Right lobe of liver (tissue), 6 donors: ENCODE measurements around the gene ALOX15. TPM values are rescaled to one million over a fixed set of nuclear protein-coding genes. Genes with fewer than 3 reads are reported as not detected.
A peak's percentile ranks its signal among the peaks of the same experiment; 100 is the strongest.
"Not testable (repeated sequence)": the region's sequence is repeated elsewhere in the genome, so short reads cannot be mapped to it uniquely, and the experiment has no call there.

Experiments
- ATAC-seq, 4 donors: fragments of 200-7000 bp; cut with Tn5 transposase; one replicate each; pipeline ENCODE4 v1.9.1; 2020; ENCODE audit warnings: mild to moderate bottlenecking in 4 of 4, moderate library complexity in 4 of 4
- DNase-seq, 3 donors: peaks; one replicate each; pipeline ENCODE4 v3.0.0-alpha.2; 2020
- H3K27ac ChIP-seq, 3 donors: fragments of 200-600 bp; one replicate each; pipeline ENCODE4 v1.8.0; 2022
- H3K27me3 ChIP-seq, 2 donors: fragments of 200-600 bp; one replicate each; pipeline ENCODE4 v1.8.0; 2022
- H3K36me3 ChIP-seq, 4 donors: fragments of 200-600 bp; sonication (generic) in 1 of 4; one replicate each; pipeline versions ENCODE4 v1.5.1 to v1.8.0; 2017 to 2022; ENCODE audit warnings: control low read depth in 1 of 4
- H3K4me1 ChIP-seq, 4 donors: fragments of 200-600 bp; sonication (generic) in 1 of 4; one replicate each; pipeline versions ENCODE4 v1.5.1 to v1.8.0; 2017 to 2022; ENCODE audit warnings: control low read depth in 1 of 4
- H3K4me3 ChIP-seq, 3 donors: fragments of 200-600 bp; one replicate each; pipeline ENCODE4 v1.8.0; 2022
- H3K9me3 ChIP-seq, 4 donors: fragments of 200-600 bp; sonication (generic) in 1 of 4; one replicate each; pipeline versions ENCODE4 v1.5.1 to v1.8.0; 2017 to 2022; ENCODE audit warnings: control low read depth in 1 of 4
- POLR2A ChIP-seq: fragments of 450-650 bp; IDR thresholded peaks from one replicate; pipeline ENCODE4 v1.6.1; 2017; ENCODE audit warnings: antibody characterized with exemption, mild to moderate bottlenecking
- whole genome bisulfite sequencing: methylation state at CpG from one replicate; pipeline ENCODE4 v1.1.6; 2018; ENCODE audit warnings: low coverage, low lambda C conversion rate; ENCODE audit not compliant: insufficient coverage; ENCODE audit errors: missing lambda C conversion rate; 5-methylcytosine and 5-hydroxymethylcytosine counted together
- intact Hi-C, 2 donors: fragments of 100-400 bp; cut with DNase I; formaldehyde crosslinking; loops; one replicate each; pipeline versions ENCODE4 v1.11.2 to v1.14.1; 2022
- total RNA-seq, 6 experiments: library from RNA; depleted of rRNA in 2 of 6; stranded (reverse); fragments of >200 nt in 2 of 6; fragmentation: NEBNext Ultra II Directional in 3 of 6; extraction: Animal tissue kit (Norgen Biotek cat#: 25700) in 3 of 6; gene quantifications; one replicate each; pipeline versions ENCODE4 v1.1.0 to v1.2.4, GENCODE V29; 2016 to 2023
- TF ChIP-seq, protein P1 (sequence below), 4 donors: fragments of 200-600 bp in 3 of 4; fragments of 450-650 bp in 1 of 4; IDR thresholded peaks; one replicate each; pipeline versions ENCODE4 v1.5.1 to v1.8.0; 2016 to 2022; ENCODE audit warnings: antibody characterized with exemption in 4 of 4, mild to moderate bottlenecking in 2 of 4
- donor health status: DM: no; HTN: yes; CAD: no.
- donor health status: DM: no; HTN: no; CAD: no.
- donor health status: DM: no; HTN: no; CAD: no.
- donor health status: DM: no; HTN: yes; CAD: no.
- donor health status: DM: no; HTN: yes; CAD: no.

The ALOX15 gene
- total RNA-seq, 6 experiments from 2014 or later, result 0.09 to 0.53 (median 0.28) TPM; not detected in 2

DNA sequence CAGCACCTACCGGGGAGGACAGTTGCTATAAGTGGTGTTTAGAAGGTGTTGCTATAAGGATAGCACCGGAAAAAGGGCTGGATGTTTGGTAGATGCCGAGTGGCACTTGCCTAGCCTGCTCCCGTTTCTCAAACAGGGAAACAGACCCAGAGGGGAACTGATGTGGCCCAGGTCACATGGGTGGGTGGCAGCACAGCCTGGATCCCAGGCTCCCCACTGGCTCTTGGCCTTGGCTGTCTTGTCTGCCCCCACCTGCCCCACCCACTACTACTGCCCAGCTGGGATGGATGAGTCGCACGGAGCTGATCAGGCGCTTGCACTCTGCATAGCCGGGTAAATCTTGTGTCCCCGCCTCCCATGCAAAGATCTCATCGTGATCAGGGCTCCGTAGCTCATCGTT, 49.9 kb downstream of the ALOX15 start:
- 33% methylated on average over 3 of the region's 12 CpGs for WGBS
- H3K27ac ChIP-seq, result no peak overlapping the region
- DNase-seq (no peak), ATAC-seq (peak in 2 of 4 donors; percentile 13 to 16)
- H3K27me3 ChIP-seq, result no peaks in the 10 kb centered on the region
- H3K4me1 ChIP-seq, result no peaks in the 10 kb centered on the region
- intact Hi-C loops, result no loop called here
- no peaks in the 10 kb centered on the region for H3K36me3 ChIP-seq
- TF ChIP-seq POLR2A, result no peak
- TF ChIP-seq, protein P1, sequence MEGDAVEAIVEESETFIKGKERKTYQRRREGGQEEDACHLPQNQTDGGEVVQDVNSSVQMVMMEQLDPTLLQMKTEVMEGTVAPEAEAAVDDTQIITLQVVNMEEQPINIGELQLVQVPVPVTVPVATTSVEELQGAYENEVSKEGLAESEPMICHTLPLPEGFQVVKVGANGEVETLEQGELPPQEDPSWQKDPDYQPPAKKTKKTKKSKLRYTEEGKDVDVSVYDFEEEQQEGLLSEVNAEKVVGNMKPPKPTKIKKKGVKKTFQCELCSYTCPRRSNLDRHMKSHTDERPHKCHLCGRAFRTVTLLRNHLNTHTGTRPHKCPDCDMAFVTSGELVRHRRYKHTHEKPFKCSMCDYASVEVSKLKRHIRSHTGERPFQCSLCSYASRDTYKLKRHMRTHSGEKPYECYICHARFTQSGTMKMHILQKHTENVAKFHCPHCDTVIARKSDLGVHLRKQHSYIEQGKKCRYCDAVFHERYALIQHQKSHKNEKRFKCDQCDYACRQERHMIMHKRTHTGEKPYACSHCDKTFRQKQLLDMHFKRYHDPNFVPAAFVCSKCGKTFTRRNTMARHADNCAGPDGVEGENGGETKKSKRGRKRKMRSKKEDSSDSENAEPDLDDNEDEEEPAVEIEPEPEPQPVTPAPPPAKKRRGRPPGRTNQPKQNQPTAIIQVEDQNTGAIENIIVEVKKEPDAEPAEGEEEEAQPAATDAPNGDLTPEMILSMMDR (IDR thresholded peaks at IDR 0.05), result no peak
- H3K9me3 ChIP-seq, result no peaks in the 10 kb centered on the region
- no peak overlapping the region for H3K4me3 ChIP-seq

DNA sequence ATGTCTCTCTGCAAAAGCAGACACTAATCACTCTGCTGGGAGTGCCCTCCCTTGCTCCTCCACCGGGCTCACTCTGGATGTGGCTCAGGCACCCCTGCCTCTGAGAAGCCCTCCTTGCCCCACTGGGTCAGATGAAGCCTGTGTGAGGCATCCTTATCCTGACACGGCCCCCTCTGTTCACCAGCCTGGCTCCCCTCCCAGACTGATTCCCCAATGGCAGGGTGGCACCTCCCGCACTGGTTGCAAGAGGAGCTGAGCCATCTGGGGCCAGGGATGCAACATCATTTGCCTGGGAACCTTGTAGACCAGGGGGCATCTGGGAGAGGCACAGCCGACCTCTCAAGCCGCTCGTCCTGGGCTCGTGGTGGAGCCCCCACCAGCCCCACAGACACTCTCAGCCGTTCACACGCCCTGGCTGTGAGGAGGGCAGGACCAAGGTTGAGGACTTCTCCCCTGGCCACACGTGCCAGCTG, 50.5 kb downstream of the ALOX15 start:
- 29% methylated on average over 1 of the region's 10 CpGs for WGBS
- Histone ChIP-seq H3K27me3 (no peaks in the 10 kb centered on the region), H3K36me3 (no peaks in the 10 kb centered on the region), H3K27ac (no peak overlapping the region), H3K4me1 (no peaks in the 10 kb centered on the region), H3K9me3 (no peaks in the 10 kb centered on the region), H3K4me3 (no peak overlapping the region)
- DNase-seq (no peak), ATAC-seq (no peak)
- TF ChIP-seq POLR2A, result no peak
- intact Hi-C loops, result no loop called here

DNA sequence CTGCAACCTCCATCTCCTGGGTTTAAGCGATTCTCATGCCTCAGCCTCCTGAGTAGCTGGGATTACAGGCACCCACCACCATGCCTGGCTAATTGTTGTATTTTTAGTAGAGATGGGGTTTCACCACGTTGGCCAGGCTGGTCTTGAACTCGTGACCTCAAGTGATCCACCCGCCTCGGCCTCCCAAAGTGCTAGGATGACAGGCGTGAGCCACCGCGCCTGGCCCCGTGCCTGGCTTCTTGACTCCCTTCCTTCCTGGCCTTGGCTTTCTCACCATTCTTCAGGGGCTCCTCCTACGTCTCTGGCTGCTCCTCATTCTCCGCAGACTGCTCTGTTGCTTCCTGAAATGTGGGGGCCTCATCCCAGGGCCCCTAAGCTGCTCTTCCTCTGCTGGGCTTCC, 51.4 kb downstream of the ALOX15 start:
- H3K36me3 ChIP-seq, H3K9me3 ChIP-seq, ATAC-seq, H3K4me1 ChIP-seq, H3K4me3 ChIP-seq, DNase-seq, intact Hi-C loops, H3K27me3 ChIP-seq, H3K27ac ChIP-seq: not testable (repeated sequence)
- WGBS, result 71% methylated on average over 10 of the region's 11 CpGs

DNA sequence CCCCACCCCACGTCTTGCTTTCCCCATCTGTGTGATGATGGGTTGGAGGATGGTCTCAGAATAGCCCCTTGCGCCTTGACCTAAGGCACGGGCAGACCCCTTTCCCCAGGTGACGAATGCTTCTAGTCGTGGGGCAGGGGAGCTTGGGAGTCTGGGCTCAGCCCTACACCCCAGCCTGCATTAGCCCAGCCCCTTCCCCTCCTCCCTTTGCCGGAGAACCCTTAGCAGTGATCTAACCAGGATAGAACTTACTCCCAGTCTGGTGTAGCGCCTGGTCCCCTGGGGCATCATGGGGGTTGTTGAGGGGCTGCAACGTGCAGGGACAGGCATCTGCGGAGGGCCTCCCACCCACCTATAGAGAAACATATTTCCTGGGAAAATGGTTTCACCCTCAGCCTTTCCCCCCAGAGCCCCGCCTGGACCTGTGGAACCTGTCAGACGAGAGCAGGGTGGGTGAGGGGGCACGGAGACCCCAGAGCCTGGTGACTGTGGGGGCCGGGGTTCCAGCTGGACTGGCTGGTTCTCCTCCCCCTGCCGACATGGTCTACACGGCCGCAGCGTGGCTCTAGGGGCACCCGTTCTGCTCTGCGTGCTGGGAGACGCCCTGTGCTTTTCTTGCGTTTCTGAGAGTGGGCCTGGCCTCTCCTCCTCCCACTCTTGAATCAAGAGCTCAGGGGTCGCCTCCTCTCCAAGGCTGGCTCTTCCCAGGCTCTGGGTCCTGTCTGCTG, 52.4 kb downstream of the ALOX15 start:
- intact Hi-C loops, result no loop called here
- DNase-seq (no peak), ATAC-seq (no peak)
- H3K4me3 ChIP-seq, result no peak overlapping the region
- 76% methylated on average over 6 of the region's 22 CpGs for WGBS
- H3K27ac ChIP-seq, result no peak overlapping the region
- no peaks in the 10 kb centered on the region for H3K9me3 ChIP-seq
- H3K27me3 ChIP-seq, result peaks cover 0 to 2% of the 10 kb centered on the region in 2 donors
- H3K4me1 ChIP-seq, result peaks cover 0 to 8% (median 2%) of the 10 kb centered on the region in 4 donors
- TF ChIP-seq, protein P1 (IDR thresholded peaks at IDR 0.05), result no peak
- TF ChIP-seq POLR2A, result no peak
- no peaks in the 10 kb centered on the region for H3K36me3 ChIP-seq

DNA sequence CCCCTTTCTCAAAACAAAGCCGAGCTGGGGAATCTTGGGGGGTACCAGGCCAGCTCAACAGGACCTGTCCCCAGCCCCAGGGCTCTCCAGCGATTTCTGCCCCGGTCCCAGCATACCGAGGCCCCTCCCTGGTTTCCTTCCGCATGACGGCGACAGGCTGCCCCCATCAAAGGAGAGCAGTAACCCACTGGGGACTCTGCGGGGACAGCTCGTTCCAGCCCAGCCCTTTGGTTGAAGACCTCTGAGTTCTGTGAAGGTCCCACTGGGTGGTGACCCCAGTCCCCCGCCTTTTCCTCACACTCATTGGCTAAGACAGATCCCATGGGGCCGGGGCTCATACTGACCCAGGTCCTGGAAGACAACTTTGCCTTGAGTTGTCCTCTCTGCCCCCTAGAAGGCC, 53.1 kb downstream of the ALOX15 start:
- Histone ChIP-seq H3K36me3 (no peaks in the 10 kb centered on the region), H3K27me3 (peaks cover under 1 to 6% of the 10 kb centered on the region in 2 donors), H3K4me1 (peaks cover 0 to 10% (median 3%) of the 10 kb centered on the region in 4 donors), H3K9me3 (no peaks in the 10 kb centered on the region), H3K27ac (no peak overlapping the region), H3K4me3 (no peak overlapping the region)
- ATAC-seq (no peak), DNase-seq (no peak)
- TF ChIP-seq, protein P1 (IDR thresholded peaks at IDR 0.05), result no peak
- no peak for TF ChIP-seq POLR2A
- intact Hi-C loops, result no loop called here
- 51% methylated on average over 7 of the region's 11 CpGs for WGBS
